Activated naive CD4-positive, alpha-beta T cell treated with anti-CD3 and anti-CD28 coated beads, Interleukin-2, amount 50 U/mL, for 24 hours (primary cell): ENCODE data around the gene RRN3.
"Not testable (repeated sequence)": the region's sequence is repeated elsewhere in the genome, so short reads cannot be mapped to it uniquely, and the experiment has no call there.

Experiments used
- H3K27ac Mint-ChIP-seq: one replicate; pipeline ENCODE4 v1.8.0; 2021; ENCODE audit warnings: mild to moderate bottlenecking, mixed read lengths
- H3K27me3 Mint-ChIP-seq: one replicate; pipeline ENCODE4 v1.8.0; 2021; ENCODE audit warnings: mixed read lengths
- H3K36me3 Mint-ChIP-seq: one replicate; pipeline ENCODE4 v1.8.0; 2021; ENCODE audit warnings: mixed read lengths
- H3K4me1 Mint-ChIP-seq: one replicate; pipeline ENCODE4 v1.8.0; 2021; ENCODE audit warnings: mixed read lengths
- H3K4me3 Mint-ChIP-seq: one replicate; pipeline ENCODE4 v1.8.0; 2021; ENCODE audit warnings: mild to moderate bottlenecking, mixed read lengths
- H3K9me3 Mint-ChIP-seq: one replicate; pipeline ENCODE4 v1.8.0; 2021; ENCODE audit warnings: mixed read lengths

RRN3 gene

DNA sequence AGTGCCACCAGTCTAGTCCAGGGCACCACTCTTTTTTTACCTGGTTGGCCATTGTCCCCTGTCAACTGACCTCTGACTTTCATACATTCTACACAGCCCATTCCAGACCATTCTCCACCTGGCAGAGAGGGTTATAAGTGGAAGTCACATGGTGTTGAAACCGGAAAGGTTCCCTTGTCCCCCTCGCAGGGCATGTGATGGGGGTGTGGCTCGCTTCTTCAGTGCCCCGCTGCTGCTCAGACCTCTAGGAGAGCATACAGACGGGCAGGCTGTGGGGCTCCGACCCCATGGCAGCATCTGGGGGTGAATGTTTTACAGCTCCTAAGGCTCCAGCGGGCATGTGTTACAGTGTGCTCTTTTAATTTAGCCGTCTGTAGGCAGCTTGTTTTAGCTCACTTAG lies 67.0 kb downstream of the RRN3 start:
- peaks cover 18% of the 10 kb centered on the region for H3K4me1 Mint-ChIP-seq
- peaks cover 12% of the 10 kb centered on the region for H3K36me3 Mint-ChIP-seq
- H3K27me3 Mint-ChIP-seq: not testable (repeated sequence)

DNA sequence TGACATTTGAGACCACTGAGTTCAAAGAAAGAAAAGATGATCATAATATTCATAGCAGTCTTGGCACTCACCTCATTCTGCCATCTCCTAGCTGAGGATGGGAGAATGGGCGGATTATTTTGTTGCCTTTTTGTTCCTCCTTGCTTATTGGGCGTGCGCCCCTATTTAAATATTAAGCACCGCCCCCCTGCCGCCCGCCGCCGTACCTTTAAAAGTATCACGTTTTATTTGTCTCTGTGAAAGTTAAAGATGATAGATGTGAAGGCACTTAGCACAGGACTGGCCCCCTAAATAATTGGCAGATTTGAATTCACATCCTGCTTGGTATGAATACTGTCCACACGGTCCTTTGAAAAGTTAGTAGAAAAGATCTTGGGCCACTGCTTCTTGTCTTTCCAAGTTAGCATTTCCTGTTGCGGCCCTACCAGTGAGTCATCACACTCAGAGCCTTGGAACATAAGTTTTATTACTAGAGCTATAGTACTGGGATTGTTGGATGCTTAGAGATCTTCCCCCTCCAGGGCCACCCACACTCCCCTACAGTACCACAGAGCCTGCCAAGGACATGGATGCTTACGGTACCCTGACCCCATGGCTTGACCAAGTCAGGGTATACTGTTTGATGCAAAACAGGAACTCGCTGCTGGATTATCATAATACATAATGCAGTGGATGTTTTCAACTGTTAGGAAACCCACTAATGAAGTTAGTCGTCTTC lies 68.7 kb downstream of the RRN3 start:
- H3K9me3 Mint-ChIP-seq: not testable (repeated sequence)
- H3K4me1 Mint-ChIP-seq: peaks cover 16% of the 10 kb centered on the region

More for the DNA sequence above, 67.0 kb downstream of the RRN3 start:
- H3K27ac Mint-ChIP-seq, H3K4me3 Mint-ChIP-seq, H3K9me3 Mint-ChIP-seq: not testable (repeated sequence)

GRCh38 chr16:15024858-15025199 lies 69.2 kb downstream of the RRN3 start:
- peaks cover 12% of the 10 kb centered on the region for H3K36me3 Mint-ChIP-seq
- not testable (repeated sequence) for H3K27ac Mint-ChIP-seq, H3K4me3 Mint-ChIP-seq, H3K27me3 Mint-ChIP-seq, H3K9me3 Mint-ChIP-seq
- H3K4me1 Mint-ChIP-seq: peaks cover 16% of the 10 kb centered on the region

More for the DNA sequence above, 68.7 kb downstream of the RRN3 start:
- Mint-ChIP-seq H3K27ac (peak overlapping the region; percentile 48), H3K36me3 (peaks cover 12% of the 10 kb centered on the region)
- not testable (repeated sequence) for H3K4me3 Mint-ChIP-seq, H3K27me3 Mint-ChIP-seq

GRCh38 chr16:15023381-15024077 lies 70.5 kb downstream of the RRN3 start:
- not testable (repeated sequence) for H3K4me3 Mint-ChIP-seq, H3K27me3 Mint-ChIP-seq, H3K9me3 Mint-ChIP-seq, H3K27ac Mint-ChIP-seq
- peaks cover 16% of the 10 kb centered on the region for H3K36me3 Mint-ChIP-seq
- peaks cover 16% of the 10 kb centered on the region for H3K4me1 Mint-ChIP-seq

GRCh38 chr16:15022194-15022593 lies 71.9 kb downstream of the RRN3 start:
- peak overlapping the region; percentile 57 for H3K27ac Mint-ChIP-seq
- not testable (repeated sequence) for H3K27me3 Mint-ChIP-seq, H3K9me3 Mint-ChIP-seq, H3K4me3 Mint-ChIP-seq
- peaks cover 19% of the 10 kb centered on the region for H3K36me3 Mint-ChIP-seq
- peaks cover 18% of the 10 kb centered on the region for H3K4me1 Mint-ChIP-seq

DNA sequence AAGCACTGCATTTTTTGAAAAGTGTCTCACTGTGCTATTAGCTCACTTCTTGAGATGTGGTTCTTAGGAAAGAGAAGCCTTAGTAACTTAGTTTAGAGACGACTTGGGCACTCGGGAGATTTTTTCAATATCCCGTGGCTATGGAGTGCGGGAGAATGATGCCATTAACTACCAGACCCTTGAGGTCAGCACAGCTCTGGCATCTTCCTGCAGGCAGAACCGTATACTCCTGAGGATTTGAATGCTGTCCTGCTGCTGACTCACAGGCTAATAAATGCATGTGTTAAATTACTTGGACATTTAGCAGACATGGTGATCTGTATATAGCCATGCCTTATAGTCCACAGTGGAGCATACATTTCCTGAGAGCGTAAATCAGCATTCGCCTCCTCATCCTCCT lies 72.6 kb downstream of the RRN3 start:
- H3K27me3 Mint-ChIP-seq, H3K9me3 Mint-ChIP-seq, H3K27ac Mint-ChIP-seq, H3K4me3 Mint-ChIP-seq: not testable (repeated sequence)
- H3K36me3 Mint-ChIP-seq: peaks cover 22% of the 10 kb centered on the region
- H3K4me1 Mint-ChIP-seq: peaks cover 23% of the 10 kb centered on the region

DNA sequence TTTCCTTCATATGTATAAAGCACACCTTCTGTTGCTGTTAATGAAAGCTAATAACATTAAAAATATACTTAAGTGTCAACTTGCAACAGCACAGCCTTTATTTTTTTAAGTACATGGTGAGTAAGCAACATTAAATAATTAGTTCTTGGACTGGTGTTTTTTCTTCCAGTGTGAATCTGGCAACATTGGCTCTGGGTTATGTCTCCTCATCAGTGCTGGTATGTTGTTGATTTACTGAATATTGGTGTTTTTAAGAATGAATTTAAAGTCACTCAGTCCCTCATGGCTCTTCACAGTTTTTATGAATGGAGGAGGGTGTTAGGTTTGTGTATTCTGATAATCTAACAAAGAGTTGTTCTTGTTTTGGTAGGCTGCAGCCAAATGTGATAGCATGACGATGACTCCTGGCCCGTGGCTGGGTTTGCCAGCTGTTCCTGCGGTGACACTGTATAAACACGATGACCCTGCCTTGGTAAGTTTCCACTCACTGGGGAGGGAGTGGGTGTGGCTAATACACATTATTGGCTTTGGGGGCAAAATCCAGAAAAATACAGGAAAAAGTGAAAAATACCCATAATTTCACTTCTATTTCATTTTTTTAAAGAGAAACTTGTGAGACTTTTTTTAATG lies 77.0 kb downstream of the RRN3 start:
- Mint-ChIP-seq H3K4me1 (peaks cover 48% of the 10 kb centered on the region), H3K27ac (peak overlapping the region; percentile 85), H3K36me3 (peaks cover 16% of the 10 kb centered on the region)
- H3K27me3 Mint-ChIP-seq, H3K9me3 Mint-ChIP-seq, H3K4me3 Mint-ChIP-seq: not testable (repeated sequence)

DNA sequence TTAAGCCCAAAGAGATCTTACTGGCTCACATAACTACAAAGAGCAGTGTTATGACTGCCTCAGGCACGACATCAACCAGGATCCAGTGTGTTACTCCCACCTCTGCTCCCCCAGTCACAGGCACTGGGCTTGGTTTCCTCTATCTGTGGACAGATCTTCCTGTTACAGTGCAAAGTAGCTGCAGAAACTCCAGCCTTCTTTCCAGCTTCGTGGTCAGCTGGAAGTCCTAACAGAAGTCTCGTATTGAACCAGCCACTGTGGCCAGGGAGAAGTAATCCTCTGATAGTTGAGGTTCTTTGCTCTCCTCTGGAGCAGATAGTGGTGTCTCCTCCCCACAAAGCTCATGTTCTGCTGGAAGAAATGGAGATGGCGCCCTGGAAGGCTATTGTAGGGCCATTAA lies 77.7 kb downstream of the RRN3 start:
- Mint-ChIP-seq H3K36me3 (peaks cover 17% of the 10 kb centered on the region), H3K27ac (peak overlapping the region; percentile 83), H3K4me1 (peaks cover 49% of the 10 kb centered on the region)
- not testable (repeated sequence) for H3K4me3 Mint-ChIP-seq, H3K9me3 Mint-ChIP-seq, H3K27me3 Mint-ChIP-seq

GRCh38 chr16:15015671-15016070 lies 78.4 kb downstream of the RRN3 start:
- H3K4me3 Mint-ChIP-seq, H3K27ac Mint-ChIP-seq, H3K27me3 Mint-ChIP-seq, H3K9me3 Mint-ChIP-seq: not testable (repeated sequence)
- Mint-ChIP-seq H3K36me3 (peaks cover 22% of the 10 kb centered on the region), H3K4me1 (peaks cover 56% of the 10 kb centered on the region)

GRCh38 chr16:15012941-15013340 lies 81.1 kb downstream of the RRN3 start:
- H3K4me3 Mint-ChIP-seq: peak overlapping the region; percentile 33
- H3K9me3 Mint-ChIP-seq, H3K27me3 Mint-ChIP-seq: not testable (repeated sequence)
- H3K4me1 Mint-ChIP-seq: peaks cover 61% of the 10 kb centered on the region
- peak overlapping the region; percentile 46 for H3K27ac Mint-ChIP-seq
- H3K36me3 Mint-ChIP-seq: peaks cover 21% of the 10 kb centered on the region
